Sigmoid colon (tissue), 4 donors: ENCODE results near the gene DHDDS.

Source experiments
- CTCF ChIP-seq, 4 experiments: fragments of 450-650 bp in 3 of 4; fragments of 200-600 bp in 1 of 4; IDR thresholded peaks; one replicate each; pipeline ENCODE4 v1.5.1; 2016 to 2019; ENCODE audit warnings: antibody characterized with exemption in 4 of 4, mild to moderate bottlenecking in 3 of 4, moderate library complexity in 2 of 4
- EP300 ChIP-seq, 4 donors: sonication (generic); formaldehyde crosslinking; IDR thresholded peaks; one replicate each; pipeline ENCODE4 v1.6.1; 2017; ENCODE audit warnings: antibody characterized with exemption in 4 of 4
- POLR2AphosphoS5 ChIP-seq, 4 donors: sonication (generic); formaldehyde crosslinking; IDR thresholded peaks; one replicate each; pipeline ENCODE4 v1.6.1; 2017; ENCODE audit warnings: antibody characterized with exemption in 4 of 4

GRCh38 chr1:26387447-26387846 is 44.7 kb upstream of the DHDDS start:
- no peak for TF ChIP-seq EP300 (IDR thresholded peaks at IDR 0.05)
- TF ChIP-seq POLR2AphosphoS5 (IDR thresholded peaks at IDR 0.05): no peak
- TF ChIP-seq CTCF (IDR thresholded peaks at IDR 0.05): no peak
